Endothelial cell of umbilical vein (primary cell): ENCODE results near the gene KCNH6. TPM values are rescaled to one million over a fixed set of nuclear protein-coding genes. Genes with fewer than 3 reads are reported as not detected.

ENCODE experiments used
- BruUV-seq: library from RNA; stranded (reverse); fragments of 400-500 nt; replicated peaks from 2 replicates; lab custom pipeline; 2021; lab: Mats Ljungman, UMichigan
- CTCF ChIA-PET: fragments of 300-600, 350-600 bp; sonication (Branson Sonifier 250); formaldehyde crosslinking; loops from one replicate; lab custom pipeline; 2021; ENCODE audit warnings: antibody characterized with exemption, inconsistent platforms; lab: Charles Lee
- POLR2A ChIA-PET: fragments of 300-600, 350-600 bp; sonication (Branson Sonifier 250); formaldehyde crosslinking; loops from one replicate; lab custom pipeline; 2021; ENCODE audit warnings: antibody characterized with exemption, inconsistent platforms; lab: Charles Lee
- DNase-seq: peaks from one replicate; pipeline ENCODE4 v3.0.0-alpha.2; 2011; ENCODE audit warnings: low read depth, low spot score
- FAIRE-seq: peaks from 2 replicates; lab custom pipeline; 2011; peaks lifted over from hg19 to GRCh38; lab: Jason Lieb, UNC
- H2AFZ ChIP-seq: 2 replicates; pipeline ENCODE4 v1.6.0; 2012; ENCODE audit warnings: low read depth, low read length, control low read depth, inconsistent platforms
- H3K27ac ChIP-seq: 2 replicates; pipeline ENCODE4 v1.5.1; 2011; ENCODE audit warnings: low read depth, mild to moderate bottlenecking, control low read depth, low read length, moderate library complexity; ENCODE audit not compliant: insufficient read depth
- H3K27me3 ChIP-seq, 2 experiments: 2 replicates each; pipeline versions ENCODE4 v1.6.0 to v1.6.1; 2011; ENCODE audit warnings: low read length in 2 of 2, mixed read lengths in 1 of 2; ENCODE audit not compliant: control insufficient read depth in 2 of 2, insufficient read depth in 2 of 2
- H3K36me3 ChIP-seq, 2 experiments: 2 replicates in 1 of 2; 3 replicates in 1 of 2; pipeline ENCODE4 v1.5.1; 2011; ENCODE audit warnings: low read length in 2 of 2, mild to moderate bottlenecking in 1 of 2, moderate library complexity in 1 of 2; ENCODE audit not compliant: control insufficient read depth in 2 of 2, insufficient read depth in 2 of 2; ENCODE audit errors: extremely low read depth in 1 of 2
- H3K4me1 ChIP-seq: 3 replicates; pipeline ENCODE4 v1.5.1; 2011; ENCODE audit warnings: mild to moderate bottlenecking, low read length; ENCODE audit not compliant: control insufficient read depth, insufficient read depth; ENCODE audit errors: extremely low read depth
- H3K4me2 ChIP-seq: 2 replicates; pipeline ENCODE4 v1.6.1; 2011; ENCODE audit warnings: low read length, control low read depth, mixed read lengths; ENCODE audit not compliant: insufficient read depth
- H3K4me3 ChIP-seq, 3 experiments: fragments of 200-600 bp in 1 of 3; sonication (generic), shearing (Covaris generic) in 1 of 3; replicated peaks in 1 of 3; 2 replicates each; pipeline ENCODE4 v1.5.1; 2011 to 2016; ENCODE audit warnings: control low read depth in 3 of 3, low read length in 3 of 3, mild to moderate bottlenecking in 2 of 3, inconsistent platforms in 1 of 3, low read depth in 1 of 3, moderate library complexity in 1 of 3; ENCODE audit not compliant: insufficient read depth in 1 of 3
- H3K79me2 ChIP-seq: 2 replicates; pipeline ENCODE4 v1.6.0; 2012; ENCODE audit warnings: low read length, inconsistent platforms; ENCODE audit not compliant: control insufficient read depth, insufficient read depth
- H3K9ac ChIP-seq: replicated peaks from 2 replicates; pipeline ENCODE3; 2011; ENCODE audit warnings: low read length, control low read depth; ENCODE audit not compliant: insufficient read depth; ENCODE audit errors: extremely low read depth
- H3K9me1 ChIP-seq: replicated peaks from 3 replicates; pipeline ENCODE4 v1.6.0; 2011; ENCODE audit warnings: mild to moderate bottlenecking, low read length; ENCODE audit not compliant: control insufficient read depth, insufficient read depth; ENCODE audit errors: extremely low read depth
- H3K9me3 ChIP-seq: replicated peaks from 2 replicates; pipeline ENCODE4 v1.5.1; 2012; ENCODE audit warnings: low read length, inconsistent platforms; ENCODE audit not compliant: control insufficient read depth, insufficient read depth
- H4K20me1 ChIP-seq: replicated peaks from 2 replicates; pipeline ENCODE3; 2011; ENCODE audit warnings: mild to moderate bottlenecking, low read length; ENCODE audit not compliant: control insufficient read depth, insufficient read depth; ENCODE audit errors: extremely low read depth
- CTCF ChIP-seq, 2 donors: IDR thresholded peaks; 1 replicate in 1 of 2; 2 replicates in 1 of 2; pipeline ENCODE4 v1.5.1; 2011; ENCODE audit warnings: low read length in 2 of 2, mild to moderate bottlenecking in 2 of 2, moderate library complexity in 2 of 2, control low read depth in 1 of 2, inconsistent platforms in 1 of 2, low read depth in 1 of 2; ENCODE audit not compliant: insufficient read depth in 1 of 2; ENCODE audit errors: extremely low read depth in 1 of 2
- EZH2 ChIP-seq: IDR thresholded peaks from 2 replicates; pipeline ENCODE4 v1.6.1; 2012; ENCODE audit warnings: borderline replicate concordance, low read depth, mild to moderate bottlenecking, moderate library complexity, low read length, inconsistent platforms; ENCODE audit not compliant: severe bottlenecking
- FOS ChIP-seq: IDR thresholded peaks from 2 replicates; pipeline ENCODE4 v1.6.1; 2011; ENCODE audit warnings: mild to moderate bottlenecking, low read length, moderate library complexity, borderline replicate concordance; ENCODE audit not compliant: insufficient read depth
- GATA2 ChIP-seq: IDR thresholded peaks from 2 replicates; pipeline ENCODE4 v1.7.0; 2011; ENCODE audit warnings: low read depth, mild to moderate bottlenecking, moderate library complexity, mixed read lengths, low read length; ENCODE audit not compliant: insufficient read length, insufficient read depth
- JUN ChIP-seq: IDR thresholded peaks from 2 replicates; pipeline ENCODE4 v1.6.1; 2011; ENCODE audit warnings: borderline replicate concordance, low read depth; ENCODE audit not compliant: insufficient read length, insufficient read depth
- MAX ChIP-seq: IDR thresholded peaks from 2 replicates; pipeline ENCODE4 v1.6.1; 2011; ENCODE audit not compliant: insufficient read depth, insufficient read length
- MYC ChIP-seq: IDR thresholded peaks from one replicate; pipeline ENCODE4 v1.6.1; 2011; ENCODE audit warnings: mild to moderate bottlenecking, low read depth, low read length
- POLR2A ChIP-seq: IDR thresholded peaks from 2 replicates; pipeline ENCODE4 v1.6.1; 2012; ENCODE audit warnings: low read depth, mild to moderate bottlenecking, control low read depth, low read length
- POLR2AphosphoS5 ChIP-seq: IDR thresholded peaks from 2 replicates; pipeline ENCODE4 v1.6.1; 2012; ENCODE audit warnings: low read depth, mild to moderate bottlenecking, control low read depth, low read length, moderate library complexity; ENCODE audit not compliant: insufficient read depth
- dilution Hi-C: fragments of 300-500 bp; cut with MboI; formaldehyde crosslinking; loops from one replicate; pipeline ENCODE4 v1.15.0; 2019; ENCODE audit warnings: low sequenced_read_pairs; ENCODE audit not compliant: extremely low pct_ligation_motif_present
- intact Hi-C: fragments of 100-400 bp; cut with micrococcal nuclease; formaldehyde crosslinking; loops from one replicate; pipeline ENCODE4 v1.10.0; 2022
- polyA plus RNA-seq, 4 experiments: library from polyadenylated mRNA; depleted of rRNA in 3 of 4; stranded (reverse) in 3 of 4; unstranded in 1 of 4; fragments of >200 nt; gene quantifications; 2 replicates each; pipeline versions ENCODE4 v1.2.1 to v1.2.3, GENCODE V29; 2011 to 2012; ENCODE audit warnings: missing spikeins in 1 of 4
- total RNA-seq: library from RNA; stranded (reverse); gene quantifications from 2 replicates; pipeline ENCODE4 v1.2.3, GENCODE V29; 2021

The KCNH6 gene
- total and polyA plus RNA-seq, 2 donors (not counting 3 experiments of a cell fraction or from before 2014, with no cell fraction given), result 0.07 TPM; not detected in 1

- Histone ChIP-seq H3K4me3 (no peak overlapping the region), H3K4me2 (no peak overlapping the region), H3K9me1 (no peaks in the 10 kb centered on the region), H4K20me1 (no peaks in the 10 kb centered on the region), H2AFZ (no peak overlapping the region), H3K9me3 (no peaks in the 10 kb centered on the region), H3K27ac (no peak overlapping the region), H3K9ac (no peak overlapping the region), H3K4me1 (no peaks in the 10 kb centered on the region), H3K36me3 (no peaks in the 10 kb centered on the region), H3K27me3 (peaks cover 12 to 13% of the 10 kb centered on the region in 2 experiments), H3K79me2 (no peaks in the 10 kb centered on the region)
- FAIRE-seq, result no peak
- intact Hi-C loops, result no loop called here
- CTCF ChIA-PET, result interaction anchor here (1.2 to 1.5 kb wide), 3 partner anchors 8 to 117 kb away, joined by 4 to 6 read pairs (median 5); no protein-coding TSS in a partner anchor
- BruUV-seq, result no TSS peak
- no peak for DNase-seq
- POLR2A ChIA-PET, result no interaction called here
- dilution Hi-C loops, result no loop called here
- TF ChIP-seq POLR2A (no peak), MYC (no peak), JUN (no peak), GATA2 (no peak), CTCF (IDR thresholded peaks at IDR 0.05; ENCODE audit: extremely low read depth in 1 of 2, insufficient read depth in 1 of 2, low read depth in 1 of 2, low read length in 2 of 2) (no peak), EZH2 (no peak), MAX (no peak), POLR2AphosphoS5 (no peak), FOS (no peak)
Observed at GRCh38 chr17:63542942-63543821, 20.0 kb downstream of the KCNH6 start.
